ENCODE data around the gene C1orf232.

Gene C1orf232

GRCh38 chr1:26138974-26139558, 29.7 kb downstream of the C1orf232 start:
- Mint-ChIP-seq H3K27ac (ENCODE audit: low read depth) (no peak overlapping the region), H3K36me3 (ENCODE audit: insufficient read depth) (peaks cover 1% of the 10 kb centered on the region), H3K27me3 (peaks cover 7% of the 10 kb centered on the region), H3K4me3 (no peak overlapping the region), H3K9me3 (no peaks in the 10 kb centered on the region), H3K4me1 (peaks cover 6% of the 10 kb centered on the region)
- ATAC-seq (replicated peaks; ENCODE audit: extremely low read depth, poor library complexity, severe bottlenecking) (no peak), DNase-seq (ENCODE audit: low spot score in 2 of 2) (no peak)

- DNase-seq (ENCODE audit: low spot score in 2 of 2) (no peak), ATAC-seq (replicated peaks; ENCODE audit: extremely low read depth, poor library complexity, severe bottlenecking) (no peak)
- Mint-ChIP-seq H3K27me3 (peaks cover 11% of the 10 kb centered on the region), H3K9me3 (no peaks in the 10 kb centered on the region), H3K4me1 (peaks cover 6% of the 10 kb centered on the region), H3K36me3 (ENCODE audit: insufficient read depth) (no peaks in the 10 kb centered on the region), H3K4me3 (no peak overlapping the region), H3K27ac (ENCODE audit: low read depth) (no peak overlapping the region)
Observed at GRCh38 chr1:26134466-26134865, 34.3 kb downstream of the C1orf232 start.

GRCh38 chr1:26132834-26133167, 36.0 kb downstream of the C1orf232 start:
- H3K27ac Mint-ChIP-seq (ENCODE audit: low read depth) = no peak overlapping the region
- DNase-seq (ENCODE audit: low spot score in 2 of 2) = no peak
- H3K9me3 Mint-ChIP-seq = no peaks in the 10 kb centered on the region
- peaks cover 2% of the 10 kb centered on the region for H3K36me3 Mint-ChIP-seq (ENCODE audit: insufficient read depth)
- H3K27me3 Mint-ChIP-seq = peaks cover 15% of the 10 kb centered on the region
- H3K4me3 Mint-ChIP-seq = no peak overlapping the region
- peaks cover 3% of the 10 kb centered on the region for H3K4me1 Mint-ChIP-seq
- ATAC-seq (replicated peaks; ENCODE audit: extremely low read depth, poor library complexity, severe bottlenecking) = no peak

GRCh38 chr1:26132128-26132833, 36.5 kb downstream of the C1orf232 start:
- H3K4me1 Mint-ChIP-seq = peaks cover 8% of the 10 kb centered on the region
- DNase-seq (ENCODE audit: low spot score in 2 of 2) (no peak), ATAC-seq (replicated peaks; ENCODE audit: extremely low read depth, poor library complexity, severe bottlenecking) (no peak)
- H3K36me3 Mint-ChIP-seq (ENCODE audit: insufficient read depth) = peaks cover 2% of the 10 kb centered on the region
- peaks cover 20% of the 10 kb centered on the region for H3K27me3 Mint-ChIP-seq
- H3K27ac Mint-ChIP-seq (ENCODE audit: low read depth) = no peak overlapping the region
- no peak overlapping the region for H3K4me3 Mint-ChIP-seq
- no peaks in the 10 kb centered on the region for H3K9me3 Mint-ChIP-seq

GRCh38 chr1:26130695-26131094, 38.1 kb downstream of the C1orf232 start:
- Mint-ChIP-seq H3K36me3 (ENCODE audit: insufficient read depth) (peaks cover 6% of the 10 kb centered on the region), H3K27me3 (peaks cover 20% of the 10 kb centered on the region), H3K4me1 (peaks cover 16% of the 10 kb centered on the region), H3K9me3 (no peaks in the 10 kb centered on the region), H3K4me3 (no peak overlapping the region), H3K27ac (ENCODE audit: low read depth) (no peak overlapping the region)
- no peak for DNase-seq (ENCODE audit: low spot score in 2 of 2)
- ATAC-seq (replicated peaks; ENCODE audit: extremely low read depth, poor library complexity, severe bottlenecking) = no peak

GRCh38 chr1:26129778-26130177, 39.0 kb downstream of the C1orf232 start:
- Mint-ChIP-seq H3K36me3 (ENCODE audit: insufficient read depth) (peaks cover 6% of the 10 kb centered on the region), H3K4me1 (peaks cover 16% of the 10 kb centered on the region), H3K27me3 (peaks cover 20% of the 10 kb centered on the region), H3K9me3 (no peaks in the 10 kb centered on the region), H3K4me3 (no peak overlapping the region), H3K27ac (ENCODE audit: low read depth) (no peak overlapping the region)
- DNase-seq (ENCODE audit: low spot score in 2 of 2) (no peak), ATAC-seq (replicated peaks; ENCODE audit: extremely low read depth, poor library complexity, severe bottlenecking) (no peak)

- peaks cover 16% of the 10 kb centered on the region for H3K4me1 Mint-ChIP-seq
- no peak for ATAC-seq (replicated peaks; ENCODE audit: extremely low read depth, poor library complexity, severe bottlenecking)
- H3K27me3 Mint-ChIP-seq = peaks cover 20% of the 10 kb centered on the region
- no peak overlapping the region for H3K4me3 Mint-ChIP-seq
- H3K9me3 Mint-ChIP-seq = no peaks in the 10 kb centered on the region
- DNase-seq (ENCODE audit: low spot score in 2 of 2) = no peak
- no peak overlapping the region for H3K27ac Mint-ChIP-seq (ENCODE audit: low read depth)
- H3K36me3 Mint-ChIP-seq (ENCODE audit: insufficient read depth) = peaks cover 8% of the 10 kb centered on the region
Observed at GRCh38 chr1:26127235-26128163, 41.3 kb downstream of the C1orf232 start.

- H3K27ac Mint-ChIP-seq (ENCODE audit: low read depth) = peak overlapping the region; percentile 79
- H3K4me1 Mint-ChIP-seq = peaks cover 16% of the 10 kb centered on the region
- ATAC-seq (replicated peaks; ENCODE audit: extremely low read depth, poor library complexity, severe bottlenecking) (peak; percentile 100), DNase-seq (ENCODE audit: low spot score in 2 of 2) (peak in 1 of 2 donors; percentile 69)
- H3K27me3 Mint-ChIP-seq = peaks cover 16% of the 10 kb centered on the region
- H3K4me3 Mint-ChIP-seq = peak overlapping the region; percentile 43
- no peaks in the 10 kb centered on the region for H3K9me3 Mint-ChIP-seq
- peaks cover 13% of the 10 kb centered on the region for H3K36me3 Mint-ChIP-seq (ENCODE audit: insufficient read depth)
Observed at GRCh38 chr1:26126321-26127084, 42.3 kb downstream of the C1orf232 start.

GRCh38 chr1:26125946-26126320, 42.8 kb downstream of the C1orf232 start:
- Mint-ChIP-seq H3K4me3 (peak overlapping the region; percentile 43), H3K36me3 (ENCODE audit: insufficient read depth) (peaks cover 13% of the 10 kb centered on the region), H3K4me1 (peaks cover 16% of the 10 kb centered on the region), H3K27me3 (peaks cover 11% of the 10 kb centered on the region), H3K27ac (ENCODE audit: low read depth) (peak overlapping the region; percentile 79), H3K9me3 (no peaks in the 10 kb centered on the region)
- no peak for DNase-seq (ENCODE audit: low spot score in 2 of 2)
- no peak for ATAC-seq (replicated peaks; ENCODE audit: extremely low read depth, poor library complexity, severe bottlenecking)

GRCh38 chr1:26125382-26125781, 43.4 kb downstream of the C1orf232 start:
- no peak for DNase-seq (ENCODE audit: low spot score in 2 of 2)
- Mint-ChIP-seq H3K9me3 (no peaks in the 10 kb centered on the region), H3K36me3 (ENCODE audit: insufficient read depth) (peaks cover 13% of the 10 kb centered on the region), H3K27me3 (peaks cover 8% of the 10 kb centered on the region), H3K4me1 (peaks cover 16% of the 10 kb centered on the region), H3K27ac (ENCODE audit: low read depth) (peak overlapping the region; percentile 79), H3K4me3 (no peak overlapping the region)
- ATAC-seq (replicated peaks; ENCODE audit: extremely low read depth, poor library complexity, severe bottlenecking) = no peak

- Mint-ChIP-seq H3K27ac (ENCODE audit: low read depth) (no peak overlapping the region), H3K4me3 (no peak overlapping the region), H3K36me3 (ENCODE audit: insufficient read depth) (peaks cover 15% of the 10 kb centered on the region), H3K27me3 (peaks cover 8% of the 10 kb centered on the region), H3K9me3 (no peaks in the 10 kb centered on the region), H3K4me1 (peaks cover 16% of the 10 kb centered on the region)
- ATAC-seq (replicated peaks; ENCODE audit: extremely low read depth, poor library complexity, severe bottlenecking) (no peak), DNase-seq (ENCODE audit: low spot score in 2 of 2) (no peak)
Observed at GRCh38 chr1:26124418-26125331, 44.1 kb downstream of the C1orf232 start.
